ENCODE results near the gene ARHGAP8.

GRCh38 chr22:44889255-44889878, 137.0 kb downstream of the ARHGAP8 start:
- no peak for TF ChIP-seq JUN (IDR thresholded peaks at IDR 0.05)
- TF ChIP-seq CTCF (IDR thresholded peaks at IDR 0.05): no peak
- no peak for TF ChIP-seq CEBPB (IDR thresholded peaks at IDR 0.05)
- no peak for TF ChIP-seq KDM5A (IDR thresholded peaks at IDR 0.05)

All from A549 (cell line).